ENCODE data around the gene INO80.
A peak's percentile ranks its signal among the peaks of the same experiment; 100 is the strongest.
"Not testable (repeated sequence)": the region's sequence is repeated elsewhere in the genome, so short reads cannot be mapped to it uniquely, and the experiment has no call there.

The INO80 gene

GRCh38 chr15:41121951-41122350 is 5.9 kb upstream of the INO80 start:
- no peak for DNase-seq (ENCODE audit: low spot score)

GRCh38 chr15:41116962-41117252 is 827 bp upstream of the INO80 start:
- DNase-seq (ENCODE audit: low spot score) = no peak

- peak; percentile 30 for DNase-seq (ENCODE audit: low spot score)
These were observed 396 bp downstream of the INO80 start for GRCh38 chr15:41115652-41116115.

GRCh38 chr15:41115161-41115651 is 874 bp downstream of the INO80 start:
- DNase-seq (ENCODE audit: low spot score) = no peak

GRCh38 chr15:41106947-41107346 is 9.1 kb downstream of the INO80 start:
- DNase-seq (ENCODE audit: low spot score) = no peak

- no peak for DNase-seq (ENCODE audit: low spot score)
These were observed 10.4 kb downstream of the INO80 start for GRCh38 chr15:41105348-41106334.

GRCh38 chr15:41104234-41104633 is 11.8 kb downstream of the INO80 start:
- no peak for DNase-seq (ENCODE audit: low spot score)

GRCh38 chr15:41102854-41103253 is 13.2 kb downstream of the INO80 start:
- no peak for DNase-seq (ENCODE audit: low spot score)

GRCh38 chr15:41096178-41096577 is 19.9 kb downstream of the INO80 start:
- no peak for DNase-seq (ENCODE audit: low spot score)

- DNase-seq (ENCODE audit: low spot score) = no peak
These were observed 31.1 kb downstream of the INO80 start for GRCh38 chr15:41085029-41085428.

- DNase-seq (ENCODE audit: low spot score) = no peak
These were observed 35.9 kb downstream of the INO80 start for GRCh38 chr15:41080144-41080543.

- no peak for DNase-seq (ENCODE audit: low spot score)
These were observed 36.4 kb downstream of the INO80 start for GRCh38 chr15:41079717-41080116.

GRCh38 chr15:41078879-41079278 is 37.2 kb downstream of the INO80 start:
- not testable (repeated sequence) for DNase-seq (ENCODE audit: low spot score)

- no peak for DNase-seq (ENCODE audit: low spot score)
These were observed 38.0 kb downstream of the INO80 start for GRCh38 chr15:41078125-41078524.

- DNase-seq (ENCODE audit: low spot score) = no peak
These were observed 43.1 kb downstream of the INO80 start for GRCh38 chr15:41073028-41073427.

- no peak for DNase-seq (ENCODE audit: low spot score)
These were observed 44.1 kb downstream of the INO80 start for GRCh38 chr15:41072013-41072412.

- DNase-seq (ENCODE audit: low spot score) = no peak
These were observed 49.6 kb downstream of the INO80 start for GRCh38 chr15:41066516-41066915.

- no peak for DNase-seq (ENCODE audit: low spot score)
These were observed 54.4 kb downstream of the INO80 start for GRCh38 chr15:41061667-41062066.

- no peak for DNase-seq (ENCODE audit: low spot score)
These were observed 55.6 kb downstream of the INO80 start for GRCh38 chr15:41060505-41060904.

GRCh38 chr15:41056810-41057209 is 59.3 kb downstream of the INO80 start:
- no peak for DNase-seq (ENCODE audit: low spot score)

GRCh38 chr15:41055706-41056105 is 60.4 kb downstream of the INO80 start:
- DNase-seq (ENCODE audit: low spot score) = no peak

GRCh38 chr15:41051139-41051538 is 64.9 kb downstream of the INO80 start:
- DNase-seq (ENCODE audit: low spot score) = no peak

- no peak for DNase-seq (ENCODE audit: low spot score)
These were observed 67.2 kb downstream of the INO80 start for GRCh38 chr15:41048852-41049251.

- no peak for DNase-seq (ENCODE audit: low spot score)
These were observed 67.7 kb downstream of the INO80 start for GRCh38 chr15:41048397-41048796.
